ENCODE results near the gene GALE.

DNA sequence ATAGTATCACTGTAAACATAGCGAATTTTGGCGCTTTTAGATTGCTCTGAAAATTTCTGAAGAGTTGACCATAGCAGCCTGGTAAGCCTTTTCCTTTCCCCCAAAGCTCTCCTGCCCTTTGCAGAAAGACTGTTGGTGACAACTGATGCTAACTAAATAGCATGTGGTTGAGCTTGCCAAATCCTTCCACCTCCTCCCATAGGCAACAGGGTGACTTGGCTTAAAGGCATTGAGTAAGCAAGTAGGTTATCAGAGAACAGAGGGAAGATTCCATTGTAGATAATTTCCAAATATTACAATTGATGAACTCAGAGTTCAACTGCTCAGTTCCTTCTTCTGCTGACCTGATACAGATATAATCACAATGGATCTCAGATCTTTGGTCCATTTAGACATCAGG is 44.6 kb upstream of the GALE start:
- TF ChIP-seq EP300 (IDR thresholded peaks at IDR 0.05) (no peak), POLR2A (IDR thresholded peaks at IDR 0.05; ENCODE audit: low read length) (no peak), ZNF302 (CRISPR knock-in tag; IDR thresholded peaks at IDR 0.05) (no peak), CEBPB (IDR thresholded peaks at IDR 0.05) (no peak), PHF8 (IDR thresholded peaks at IDR 0.05; ENCODE audit: borderline replicate concordance, low read depth) (no peak), RAD21 (conservative IDR thresholded peaks at IDR 0.05 in 1 of 2, IDR thresholded peaks at IDR 0.05 in 1 of 2) (no peak), MYC (IDR thresholded peaks at IDR 0.05; ENCODE audit: borderline replicate concordance, low read length) (no peak), BHLHE40 (IDR thresholded peaks at IDR 0.05; ENCODE audit: low read depth, low read length) (no peak)
- TF ChIP-seq, protein P1, sequence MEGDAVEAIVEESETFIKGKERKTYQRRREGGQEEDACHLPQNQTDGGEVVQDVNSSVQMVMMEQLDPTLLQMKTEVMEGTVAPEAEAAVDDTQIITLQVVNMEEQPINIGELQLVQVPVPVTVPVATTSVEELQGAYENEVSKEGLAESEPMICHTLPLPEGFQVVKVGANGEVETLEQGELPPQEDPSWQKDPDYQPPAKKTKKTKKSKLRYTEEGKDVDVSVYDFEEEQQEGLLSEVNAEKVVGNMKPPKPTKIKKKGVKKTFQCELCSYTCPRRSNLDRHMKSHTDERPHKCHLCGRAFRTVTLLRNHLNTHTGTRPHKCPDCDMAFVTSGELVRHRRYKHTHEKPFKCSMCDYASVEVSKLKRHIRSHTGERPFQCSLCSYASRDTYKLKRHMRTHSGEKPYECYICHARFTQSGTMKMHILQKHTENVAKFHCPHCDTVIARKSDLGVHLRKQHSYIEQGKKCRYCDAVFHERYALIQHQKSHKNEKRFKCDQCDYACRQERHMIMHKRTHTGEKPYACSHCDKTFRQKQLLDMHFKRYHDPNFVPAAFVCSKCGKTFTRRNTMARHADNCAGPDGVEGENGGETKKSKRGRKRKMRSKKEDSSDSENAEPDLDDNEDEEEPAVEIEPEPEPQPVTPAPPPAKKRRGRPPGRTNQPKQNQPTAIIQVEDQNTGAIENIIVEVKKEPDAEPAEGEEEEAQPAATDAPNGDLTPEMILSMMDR (IDR thresholded peaks at IDR 0.05): no peak
- TF ChIP-seq, protein P2, sequence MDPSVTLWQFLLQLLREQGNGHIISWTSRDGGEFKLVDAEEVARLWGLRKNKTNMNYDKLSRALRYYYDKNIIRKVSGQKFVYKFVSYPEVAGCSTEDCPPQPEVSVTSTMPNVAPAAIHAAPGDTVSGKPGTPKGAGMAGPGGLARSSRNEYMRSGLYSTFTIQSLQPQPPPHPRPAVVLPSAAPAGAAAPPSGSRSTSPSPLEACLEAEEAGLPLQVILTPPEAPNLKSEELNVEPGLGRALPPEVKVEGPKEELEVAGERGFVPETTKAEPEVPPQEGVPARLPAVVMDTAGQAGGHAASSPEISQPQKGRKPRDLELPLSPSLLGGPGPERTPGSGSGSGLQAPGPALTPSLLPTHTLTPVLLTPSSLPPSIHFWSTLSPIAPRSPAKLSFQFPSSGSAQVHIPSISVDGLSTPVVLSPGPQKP (IDR thresholded peaks at IDR 0.05; ENCODE audit: low read depth, low read length): no peak
